HG02763 (cell line): ENCODE data around the gene TRIP13.
"Not testable (repeated sequence)": the region's sequence is repeated elsewhere in the genome, so short reads cannot be mapped to it uniquely, and the experiment has no call there.

ENCODE experiments used
- ATAC-seq: cut with Tn5 transposase; IDR thresholded peaks from one replicate; pipeline ENCODE4 v1.9.1; 2021; ENCODE audit warnings: mild to moderate bottlenecking, moderate library complexity; ENCODE audit not compliant: unreplicated experiment

Gene TRIP13

GRCh38 chr5:934381-934967 is 41.8 kb downstream of the TRIP13 start:
- ATAC-seq, result not testable (repeated sequence)

GRCh38 chr5:935510-936084 is 42.9 kb downstream of the TRIP13 start:
- no peak for ATAC-seq

- ATAC-seq, result no peak
Measured at GRCh38 chr5:936149-937144, 43.8 kb downstream of the TRIP13 start.

GRCh38 chr5:937151-937924 is 44.7 kb downstream of the TRIP13 start:
- ATAC-seq, result no peak

GRCh38 chr5:939368-939767 is 46.7 kb downstream of the TRIP13 start:
- ATAC-seq, result no peak

- ATAC-seq, result not testable (repeated sequence)
Measured at GRCh38 chr5:940741-941140, 48.1 kb downstream of the TRIP13 start.

- no peak for ATAC-seq
Measured at GRCh38 chr5:943201-943917, 50.7 kb downstream of the TRIP13 start.

- no peak for ATAC-seq
Measured at GRCh38 chr5:943918-944620, 51.4 kb downstream of the TRIP13 start.

GRCh38 chr5:944621-944927 is 51.9 kb downstream of the TRIP13 start:
- no peak for ATAC-seq

- ATAC-seq, result no peak
Measured at GRCh38 chr5:944992-945685, 52.5 kb downstream of the TRIP13 start.

- ATAC-seq, result no peak
Measured at GRCh38 chr5:945691-946551, 53.2 kb downstream of the TRIP13 start.

GRCh38 chr5:946720-947625 is 54.3 kb downstream of the TRIP13 start:
- ATAC-seq, result no peak

- ATAC-seq, result no peak
Measured at GRCh38 chr5:947626-948471, 55.2 kb downstream of the TRIP13 start.

GRCh38 chr5:948472-949274 is 56.0 kb downstream of the TRIP13 start:
- no peak for ATAC-seq

GRCh38 chr5:949275-949543 is 56.5 kb downstream of the TRIP13 start:
- ATAC-seq, result no peak
